ENCODE measurements around the gene LDLR.
"Not testable (repeated sequence)": the region's sequence is repeated elsewhere in the genome, so short reads cannot be mapped to it uniquely, and the experiment has no call there.

LDLR gene

DNA sequence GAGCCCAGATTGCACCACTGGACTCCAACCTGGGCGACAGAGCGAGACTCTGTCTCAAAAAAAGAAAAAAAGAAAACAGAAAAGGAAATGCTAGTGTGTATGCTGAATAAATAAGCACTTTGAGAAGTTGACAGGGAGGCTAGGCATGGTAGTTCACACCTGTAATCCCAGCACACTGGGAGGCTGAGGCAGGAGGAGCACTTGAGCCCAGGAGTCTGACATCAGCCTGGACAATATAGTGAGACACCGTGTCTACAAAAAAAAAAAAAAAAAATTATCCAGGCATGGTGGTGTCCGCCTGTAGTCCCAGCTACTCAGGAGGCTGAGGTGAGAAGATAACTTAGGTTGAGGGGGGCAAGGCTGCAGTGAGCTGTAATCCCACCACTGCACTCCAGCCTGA, 19.1 kb upstream of the LDLR start:
- DNase-seq (ENCODE audit: low read depth in 2 of 2, low spot score in 1 of 2): no peak

DNA sequence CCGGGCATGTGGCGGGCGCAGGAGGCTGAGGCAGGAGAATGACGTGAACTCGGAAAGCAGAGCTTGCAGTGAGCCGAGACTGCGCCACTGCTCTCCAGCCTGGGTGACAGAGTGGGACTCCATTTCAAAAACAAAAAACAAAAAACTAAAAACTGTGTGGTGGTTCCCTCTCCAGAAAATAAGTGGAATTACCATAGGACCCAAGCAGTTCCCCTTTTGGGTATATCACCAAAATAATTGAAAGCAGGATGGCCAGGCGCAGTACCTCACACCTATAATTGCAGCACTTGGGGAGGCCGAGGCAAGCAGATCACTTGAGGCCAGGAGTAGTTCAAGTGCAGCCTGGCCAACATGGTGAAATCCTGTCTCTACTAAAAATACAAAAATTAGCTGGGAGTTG, 15.7 kb upstream of the LDLR start:
- no peak for DNase-seq (ENCODE audit: low read depth in 2 of 2, low spot score in 1 of 2)

DNA sequence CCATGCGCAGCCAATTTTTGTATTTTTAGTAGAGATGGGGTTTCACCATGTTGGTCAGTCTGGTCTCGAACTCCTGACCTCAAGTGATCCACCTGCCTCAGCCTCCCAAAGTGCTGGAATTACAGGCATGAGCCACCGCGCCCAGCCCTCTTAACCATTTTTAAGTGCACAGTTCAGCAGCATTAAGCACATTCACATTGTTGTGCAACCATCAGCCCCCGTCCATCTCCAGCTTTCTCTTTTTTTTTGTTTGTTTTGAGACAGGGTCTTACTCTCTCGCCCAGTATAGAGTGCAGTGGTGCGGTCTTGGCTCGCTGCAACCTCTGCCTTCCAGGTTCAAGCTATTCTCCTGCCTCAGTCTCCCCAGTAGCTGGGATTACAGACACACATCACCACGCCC, 12.5 kb upstream of the LDLR start:
- DNase-seq (ENCODE audit: low read depth in 2 of 2, low spot score in 1 of 2): not testable (repeated sequence)

DNA sequence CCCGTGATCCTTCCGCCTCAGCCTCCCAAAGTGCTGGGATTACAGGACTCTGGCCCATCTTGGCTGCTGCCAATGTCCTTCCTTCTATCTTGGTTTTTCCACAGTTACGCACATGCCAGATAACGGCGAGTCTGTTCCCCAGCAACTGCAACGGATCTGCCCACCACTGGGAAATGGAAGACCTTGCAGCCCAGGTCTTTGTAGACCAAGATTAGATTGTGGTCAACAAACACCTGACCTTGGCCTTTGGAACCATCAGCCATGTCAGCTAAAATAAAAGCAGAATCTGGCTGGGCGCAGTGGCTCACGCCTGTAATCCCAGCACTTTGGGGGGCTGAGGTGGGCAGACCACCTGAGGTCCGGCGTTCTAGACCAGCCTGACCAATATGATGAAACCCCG, 10.4 kb upstream of the LDLR start:
- DNase-seq (ENCODE audit: low read depth in 2 of 2, low spot score in 1 of 2): no peak

DNA sequence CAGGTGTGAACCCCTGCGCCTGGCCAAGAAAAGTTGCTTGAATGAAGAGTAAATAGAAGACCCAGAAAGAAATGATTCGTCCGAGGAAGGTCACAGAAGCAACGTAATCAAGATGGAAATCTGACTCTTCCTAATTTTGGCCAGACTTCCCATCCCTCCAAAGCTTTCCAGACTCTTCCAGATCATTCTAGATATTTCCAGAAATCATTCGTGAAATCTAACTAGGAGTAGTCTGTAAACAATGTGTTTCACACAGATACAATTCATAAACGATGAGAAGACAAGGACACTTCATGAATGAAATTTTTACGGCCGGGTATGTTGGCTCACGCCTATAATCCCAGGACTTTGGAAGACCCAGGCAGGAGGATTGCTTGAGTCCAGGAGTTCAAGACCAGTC, 9.3 kb upstream of the LDLR start:
- no peak for DNase-seq (ENCODE audit: low read depth in 2 of 2, low spot score in 1 of 2)

DNA sequence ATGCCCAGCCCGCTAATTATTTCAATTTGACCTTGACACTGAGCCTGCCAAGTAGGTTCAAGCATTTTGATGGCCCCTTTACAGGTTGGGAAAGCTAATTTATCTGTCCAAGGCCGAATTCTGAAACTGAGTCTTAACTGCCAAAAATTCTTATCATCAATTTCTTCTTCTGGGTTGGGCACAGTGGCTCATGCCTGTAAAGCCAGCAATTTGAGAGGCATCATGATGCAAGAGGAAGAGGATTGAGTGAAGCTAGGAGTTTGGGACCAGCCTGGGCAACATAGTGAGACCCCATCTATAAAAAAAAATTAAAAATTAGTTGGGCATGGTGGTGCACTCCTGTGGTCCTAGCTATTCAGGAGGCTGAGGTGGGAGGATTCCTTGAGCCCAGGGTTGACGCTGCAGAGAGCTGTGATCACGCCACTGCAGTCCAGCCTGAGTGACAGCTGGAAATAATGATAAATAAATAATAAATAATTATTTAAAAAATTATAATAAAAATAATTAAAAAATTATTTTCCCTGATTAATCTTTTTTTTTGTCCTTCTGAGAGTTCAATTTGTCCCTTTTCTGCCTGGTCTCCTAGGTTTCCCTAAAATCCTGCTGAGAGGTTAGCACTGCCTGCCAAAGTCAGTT, 1.3 kb upstream of the LDLR start:
- no peak for DNase-seq (ENCODE audit: low read depth in 2 of 2, low spot score in 1 of 2)

DNA sequence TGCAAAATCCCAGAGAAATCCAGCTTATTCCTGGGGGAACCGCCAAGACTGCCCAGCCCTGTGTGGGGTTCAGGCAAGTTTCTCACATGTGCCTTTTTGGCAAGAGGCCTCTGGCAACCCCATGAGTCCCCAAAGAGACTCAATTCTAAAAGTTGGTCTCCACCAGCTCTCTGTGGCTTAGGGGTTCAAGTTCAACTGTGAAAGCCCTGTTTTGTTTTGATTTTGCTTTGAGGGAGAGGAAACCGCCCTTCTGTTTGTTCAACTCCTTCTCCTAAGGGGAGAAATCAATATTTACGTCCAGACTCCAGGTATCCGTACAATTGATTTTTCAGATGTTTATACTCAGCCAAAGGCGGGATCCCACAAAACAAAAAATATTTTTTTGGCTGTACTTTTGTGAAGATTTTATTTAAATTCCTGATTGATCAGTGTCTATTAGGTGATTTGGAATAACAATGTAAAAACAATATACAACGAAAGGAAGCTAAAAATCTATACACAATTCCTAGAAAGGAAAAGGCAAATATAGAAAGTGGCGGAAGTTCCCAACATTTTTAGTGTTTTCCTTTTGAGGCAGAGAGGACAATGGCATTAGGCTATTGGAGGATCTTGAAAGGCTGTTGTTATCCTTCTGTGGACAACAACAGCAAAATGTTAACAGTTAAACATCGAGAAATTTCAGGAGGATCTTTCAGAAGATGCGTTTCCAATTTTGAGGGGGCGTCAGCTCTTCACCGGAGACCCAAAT, 583 bp upstream of the LDLR start:
- DNase-seq (ENCODE audit: low read depth in 2 of 2, low spot score in 1 of 2): no peak

DNA sequence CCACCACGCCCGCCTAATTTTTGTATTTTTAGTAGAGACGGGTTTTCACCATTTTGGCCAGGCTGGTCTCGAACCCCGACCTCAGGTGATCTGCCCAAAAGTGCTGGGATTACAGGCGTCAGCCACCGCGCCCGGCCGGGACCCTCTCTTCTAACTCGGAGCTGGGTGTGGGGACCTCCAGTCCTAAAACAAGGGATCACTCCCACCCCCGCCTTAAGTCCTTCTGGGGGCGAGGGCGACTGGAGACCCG, 676 bp downstream of the LDLR start:
- peak in 1 of 2 donors; percentile 16 for DNase-seq (ENCODE audit: low read depth in 2 of 2, low spot score in 1 of 2)

DNA sequence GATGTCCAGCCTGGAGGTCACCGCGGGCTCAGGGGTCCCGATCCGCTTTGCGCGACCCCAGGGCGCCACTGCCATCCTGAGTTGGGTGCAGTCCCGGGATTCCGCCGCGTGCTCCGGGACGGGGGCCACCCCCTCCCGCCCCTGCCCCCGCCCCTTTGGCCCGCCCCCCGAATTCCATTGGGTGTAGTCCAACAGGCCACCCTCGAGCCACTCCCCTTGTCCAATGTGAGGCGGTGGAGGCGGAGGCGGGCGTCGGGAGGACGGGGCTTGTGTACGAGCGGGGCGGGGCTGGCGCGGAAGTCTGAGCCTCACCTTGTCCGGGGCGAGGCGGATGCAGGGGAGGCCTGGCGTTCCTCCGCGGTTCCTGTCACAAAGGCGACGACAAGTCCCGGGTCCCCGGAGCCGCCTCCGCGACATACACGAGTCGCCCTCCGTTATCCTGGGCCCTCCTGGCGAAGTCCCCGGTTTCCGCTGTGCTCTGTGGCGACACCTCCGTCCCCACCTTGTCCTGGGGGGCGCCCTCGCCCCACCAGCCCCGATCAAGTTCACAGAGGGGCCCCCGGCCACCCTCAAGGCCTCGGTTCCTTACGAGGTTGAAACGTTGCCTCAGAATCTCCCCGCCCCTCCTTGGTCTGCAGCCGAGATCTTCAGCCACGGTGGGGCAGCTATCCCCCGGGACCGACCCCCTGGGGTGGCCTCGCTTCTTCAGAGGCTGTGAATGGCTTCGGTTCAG, 1.2 kb downstream of the LDLR start:
- DNase-seq (ENCODE audit: low read depth in 2 of 2, low spot score in 1 of 2): peak; percentile 92 to 98

DNA sequence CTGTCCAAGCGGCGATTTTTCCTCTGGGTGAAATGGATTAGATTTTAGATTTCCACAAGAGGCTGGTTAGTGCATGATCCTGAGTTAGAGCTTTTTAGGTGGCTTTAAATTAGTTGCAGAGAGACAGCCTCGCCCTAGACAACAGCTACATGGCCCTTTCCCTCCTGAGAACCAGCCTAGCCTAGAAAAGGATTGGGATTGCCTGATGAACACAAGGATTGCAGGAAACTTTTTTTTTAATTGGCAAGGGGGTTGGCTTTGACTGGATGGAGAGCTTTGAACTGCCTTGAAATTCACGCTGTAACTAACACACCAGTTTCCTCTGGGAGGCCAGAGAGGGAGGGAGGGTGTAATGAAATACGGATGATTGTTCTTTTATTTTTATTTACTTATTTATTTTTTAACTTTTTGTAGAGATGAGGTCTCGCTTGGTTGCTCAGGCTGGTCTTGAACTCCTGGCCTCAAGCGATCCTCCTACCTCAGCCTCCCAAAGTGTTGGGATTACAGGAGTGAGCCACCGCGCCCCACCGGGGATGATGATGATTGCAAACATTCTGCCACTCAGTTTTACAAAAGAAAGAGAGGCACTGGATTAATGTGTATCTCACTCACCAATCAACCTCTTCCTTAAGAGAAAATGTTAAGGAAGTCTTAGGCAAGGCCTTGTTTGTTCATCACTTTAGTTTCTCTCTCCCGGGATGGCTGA, 1.9 kb downstream of the LDLR start:
- DNase-seq (ENCODE audit: low read depth in 2 of 2, low spot score in 1 of 2): no peak

DNA sequence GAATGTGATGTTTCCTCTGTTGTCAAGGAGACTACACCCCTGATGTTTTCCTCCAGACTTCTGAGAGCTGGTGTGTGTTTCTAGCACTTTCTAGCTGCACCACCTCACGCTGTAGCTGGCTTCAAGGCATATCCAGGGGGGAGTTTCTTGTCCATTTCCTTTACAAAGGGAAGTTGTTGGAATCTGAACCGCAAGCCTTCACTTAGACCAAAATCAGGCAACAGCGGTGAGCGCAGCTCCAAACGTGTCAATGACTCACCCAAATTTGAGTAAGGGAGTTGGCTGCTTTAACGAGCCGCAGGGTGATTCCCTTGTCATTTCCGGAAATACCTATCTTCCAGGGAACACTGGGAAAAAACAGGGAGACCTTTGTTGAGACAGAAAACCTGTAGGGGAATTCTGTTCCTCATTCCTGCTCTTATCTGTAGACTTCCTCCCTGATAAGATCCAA, 2.5 kb downstream of the LDLR start:
- DNase-seq (ENCODE audit: low read depth in 2 of 2, low spot score in 1 of 2): peak in 1 of 2 donors; percentile 40

DNA sequence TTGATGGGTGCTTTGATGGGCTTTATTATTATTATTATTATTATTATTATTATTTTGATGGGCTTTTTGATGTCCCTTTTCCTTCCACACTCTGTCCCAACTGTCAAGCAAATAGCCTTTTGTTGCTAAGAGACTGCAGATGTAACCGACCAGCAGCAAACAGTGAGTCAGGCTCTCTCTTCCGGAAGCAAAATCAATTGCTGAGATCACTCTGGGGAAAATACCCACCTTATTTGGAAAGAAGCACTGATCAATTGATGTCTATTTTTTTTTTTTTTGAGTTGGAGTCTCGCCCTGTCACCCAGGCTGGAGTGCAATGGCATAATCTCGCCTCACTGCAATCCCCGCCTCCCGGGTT, 2.9 kb downstream of the LDLR start:
- no peak for DNase-seq (ENCODE audit: low read depth in 2 of 2, low spot score in 1 of 2)

DNA sequence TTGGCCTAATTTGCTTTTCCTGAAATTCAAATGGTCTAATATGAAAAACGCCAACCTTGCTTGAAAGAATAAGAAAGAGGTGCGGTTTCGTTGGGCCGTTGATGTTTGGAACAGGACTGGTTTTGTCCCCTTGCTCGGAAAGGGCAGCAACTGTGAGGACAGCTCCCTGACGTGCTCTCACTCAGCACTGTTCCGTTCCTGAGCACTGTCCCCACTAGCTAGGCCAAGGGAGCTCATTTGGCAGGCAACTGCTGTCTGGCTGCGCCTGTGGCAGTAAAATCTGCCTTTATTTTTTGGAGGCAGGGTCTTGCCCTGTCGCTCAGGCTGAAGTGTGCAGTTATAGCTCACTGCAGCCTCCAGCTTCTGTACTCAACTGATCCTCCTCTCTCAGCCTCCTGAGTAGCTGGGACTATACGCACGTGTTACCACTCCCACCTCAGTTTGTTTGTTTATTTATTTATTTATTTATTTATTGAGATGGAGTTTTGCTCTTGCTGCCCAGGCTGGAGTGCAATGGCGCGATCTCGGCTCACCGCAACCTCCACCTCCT, 4.5 kb downstream of the LDLR start:
- no peak for DNase-seq (ENCODE audit: low read depth in 2 of 2, low spot score in 1 of 2)

DNA sequence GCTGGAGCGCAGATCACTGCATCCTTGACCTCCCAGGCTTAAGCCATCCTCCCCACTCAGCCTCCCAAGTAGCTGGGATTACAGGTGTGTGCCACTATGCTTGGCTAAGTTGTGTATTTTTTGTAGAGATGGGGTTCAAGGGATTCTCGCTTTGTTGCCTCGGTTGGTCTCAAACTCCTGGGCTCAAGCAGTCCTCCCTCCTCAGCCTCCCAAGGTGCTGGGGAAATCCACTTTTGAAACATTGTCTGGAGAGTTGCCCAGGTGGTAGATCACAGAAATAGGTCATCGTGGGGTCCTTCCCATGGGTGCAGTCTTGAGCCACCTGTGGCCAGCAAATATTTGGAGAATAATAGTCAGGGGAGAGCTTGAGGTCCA, 5.2 kb downstream of the LDLR start:
- DNase-seq (ENCODE audit: low read depth in 2 of 2, low spot score in 1 of 2): no peak

DNA sequence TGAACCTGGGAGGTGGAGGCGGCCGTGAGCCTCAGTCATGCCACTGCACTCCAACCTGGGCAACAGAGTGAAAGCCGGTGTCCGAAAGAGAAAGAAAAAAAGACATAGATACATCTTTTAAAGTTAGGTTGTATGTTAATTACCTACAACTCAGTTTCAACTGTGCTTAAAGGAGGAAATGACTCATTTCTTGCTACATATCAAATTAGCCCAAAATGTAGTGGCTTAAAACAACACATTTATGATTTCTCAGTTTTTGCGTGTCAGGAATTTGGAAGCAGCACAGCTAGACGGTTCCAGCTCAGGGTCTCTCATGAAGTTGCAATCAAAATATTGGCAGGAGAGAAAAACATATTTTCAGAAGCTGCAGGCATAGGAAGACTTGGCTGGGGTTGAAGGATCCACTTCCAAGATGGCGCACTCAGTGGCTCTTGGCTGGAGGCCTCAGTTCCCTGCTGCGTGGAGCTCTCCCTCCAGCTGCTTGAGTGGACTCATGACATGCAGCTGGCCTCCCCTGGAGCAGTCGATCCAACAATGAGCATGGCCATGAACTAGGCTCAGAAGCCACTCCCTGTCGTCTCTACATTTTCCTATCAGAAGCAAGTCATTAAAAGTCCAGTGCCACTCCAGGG, 7.1 kb downstream of the LDLR start:
- no peak for DNase-seq (ENCODE audit: low read depth in 2 of 2, low spot score in 1 of 2)

DNA sequence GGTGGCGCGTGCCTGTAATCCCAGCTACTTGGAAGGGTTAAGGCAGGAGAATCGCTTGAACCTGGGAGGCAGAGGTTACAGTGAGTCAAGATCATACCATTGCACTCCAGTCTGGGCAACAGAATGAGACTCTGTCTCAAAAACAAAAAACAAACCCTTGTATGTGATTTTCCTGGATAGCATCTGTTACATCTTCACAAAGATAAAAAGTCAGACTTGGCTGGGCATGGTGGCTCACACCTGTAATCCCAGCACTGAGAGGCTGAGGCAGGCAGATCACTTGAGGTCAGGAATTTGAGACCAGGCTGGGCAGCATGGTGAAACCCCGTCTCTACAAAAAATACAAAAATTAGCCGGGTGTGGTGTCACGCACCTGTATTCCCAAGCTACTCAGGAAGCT, 8.1 kb downstream of the LDLR start:
- DNase-seq (ENCODE audit: low read depth in 2 of 2, low spot score in 1 of 2): not testable (repeated sequence)

DNA sequence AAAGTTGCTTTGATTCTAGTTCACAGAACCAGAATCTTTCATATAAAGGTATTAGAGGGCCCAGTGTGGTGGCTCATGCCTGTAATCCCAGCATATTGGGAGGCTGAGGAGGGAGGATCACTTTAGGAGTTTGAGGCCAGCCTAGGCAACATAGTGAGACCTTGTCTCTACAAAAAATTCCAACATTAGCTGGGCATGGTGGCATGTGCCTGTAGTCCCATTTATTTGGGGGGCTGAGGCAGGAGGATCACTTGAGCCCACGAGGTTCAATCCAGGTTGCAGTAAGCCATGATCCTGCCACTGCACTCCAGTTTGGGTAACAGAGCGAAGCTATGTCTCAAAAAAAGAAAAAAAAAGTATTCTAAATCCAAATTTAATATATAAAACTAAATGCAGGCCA, 9.1 kb downstream of the LDLR start:
- no peak for DNase-seq (ENCODE audit: low read depth in 2 of 2, low spot score in 1 of 2)

DNA sequence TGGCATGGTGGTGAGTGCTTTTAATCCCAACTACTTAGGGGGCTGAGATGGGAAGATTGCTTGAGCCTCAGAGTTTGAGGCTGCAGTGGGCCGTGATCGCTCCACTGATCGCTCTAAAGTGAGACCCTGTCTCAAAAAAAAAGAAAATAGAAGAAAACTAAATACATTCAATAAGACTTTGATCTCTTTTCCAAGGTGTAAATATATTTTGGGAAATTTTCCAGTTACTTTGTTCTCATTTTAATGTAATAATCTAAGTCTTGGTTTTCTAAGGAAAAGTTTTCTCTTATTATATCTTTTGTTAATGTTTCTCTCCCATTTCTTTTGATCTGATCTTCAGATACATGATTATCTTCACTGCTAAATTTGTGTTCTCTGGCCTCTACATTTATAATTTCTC, 9.6 kb downstream of the LDLR start:
- DNase-seq (ENCODE audit: low read depth in 2 of 2, low spot score in 1 of 2): no peak

DNA sequence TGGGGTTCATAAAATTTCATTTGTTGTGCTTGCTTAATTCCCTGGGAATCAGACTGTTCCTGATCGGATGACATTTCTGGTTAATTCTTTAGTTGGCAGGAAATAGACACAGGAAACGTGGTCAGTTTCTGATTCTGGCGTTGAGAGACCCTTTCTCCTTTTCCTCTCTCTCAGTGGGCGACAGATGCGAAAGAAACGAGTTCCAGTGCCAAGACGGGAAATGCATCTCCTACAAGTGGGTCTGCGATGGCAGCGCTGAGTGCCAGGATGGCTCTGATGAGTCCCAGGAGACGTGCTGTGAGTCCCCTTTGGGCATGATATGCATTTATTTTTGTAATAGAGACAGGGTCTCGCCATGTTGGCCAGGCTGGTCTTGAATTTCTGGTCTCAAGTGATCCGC, 10.8 kb downstream of the LDLR start:
- no peak for DNase-seq (ENCODE audit: low read depth in 2 of 2, low spot score in 1 of 2)

DNA sequence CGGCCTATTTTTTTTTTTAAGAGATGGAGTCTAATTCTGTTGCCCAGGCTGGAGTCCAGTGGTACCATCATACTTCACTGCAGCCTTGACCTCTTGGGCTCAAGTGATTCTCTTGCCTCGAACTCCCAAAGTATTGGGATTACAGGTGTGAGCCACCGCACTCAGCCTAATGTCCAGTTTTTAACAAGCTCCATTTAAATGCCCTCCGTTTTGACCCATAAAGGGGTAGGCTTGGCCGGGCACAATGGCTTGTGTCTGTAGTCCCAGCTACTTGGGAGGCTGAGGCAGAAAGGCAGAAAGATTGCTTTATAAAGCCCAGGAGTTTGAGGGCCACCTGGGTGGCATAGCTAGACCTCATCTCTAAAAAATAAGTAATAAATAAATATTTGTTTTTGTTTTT, 11.8 kb downstream of the LDLR start:
- no peak for DNase-seq (ENCODE audit: low read depth in 2 of 2, low spot score in 1 of 2)

DNA sequence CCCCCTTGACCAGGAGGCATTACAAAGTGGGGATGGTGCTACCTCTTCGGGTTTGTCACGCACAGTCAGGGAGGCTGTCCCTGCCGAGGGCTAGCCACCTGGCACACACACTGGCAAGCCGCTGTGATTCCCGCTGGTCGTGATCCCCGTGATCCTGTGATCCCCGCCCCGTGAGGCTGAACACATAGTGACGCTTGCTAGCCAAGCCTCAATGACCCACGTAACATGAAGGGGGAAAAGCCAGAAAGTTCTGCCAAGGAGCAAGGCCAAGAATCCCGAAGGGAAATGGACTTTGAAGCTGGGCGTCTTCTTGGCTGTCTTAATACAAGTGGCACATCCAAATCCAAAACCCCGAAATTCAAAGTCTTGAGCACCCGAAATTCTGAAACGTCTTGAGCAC, 13.7 kb downstream of the LDLR start:
- DNase-seq (ENCODE audit: low read depth in 2 of 2, low spot score in 1 of 2): no peak

All from stimulated activated CD8-positive, alpha-beta memory T cell treated with anti-CD3 and anti-CD28 coated beads, Interleukin-4, amount 100 ng/mL, for 4 hours (primary cell).